GM19023 (cell line): Measurements from ENCODE around the gene SHROOM3.

ENCODE experiments used
- ATAC-seq: cut with Tn5 transposase; IDR thresholded peaks from one replicate; pipeline ENCODE4 v1.9.1; 2021; ENCODE audit warnings: mild to moderate bottlenecking, moderate library complexity; ENCODE audit not compliant: unreplicated experiment

The SHROOM3 gene

DNA sequence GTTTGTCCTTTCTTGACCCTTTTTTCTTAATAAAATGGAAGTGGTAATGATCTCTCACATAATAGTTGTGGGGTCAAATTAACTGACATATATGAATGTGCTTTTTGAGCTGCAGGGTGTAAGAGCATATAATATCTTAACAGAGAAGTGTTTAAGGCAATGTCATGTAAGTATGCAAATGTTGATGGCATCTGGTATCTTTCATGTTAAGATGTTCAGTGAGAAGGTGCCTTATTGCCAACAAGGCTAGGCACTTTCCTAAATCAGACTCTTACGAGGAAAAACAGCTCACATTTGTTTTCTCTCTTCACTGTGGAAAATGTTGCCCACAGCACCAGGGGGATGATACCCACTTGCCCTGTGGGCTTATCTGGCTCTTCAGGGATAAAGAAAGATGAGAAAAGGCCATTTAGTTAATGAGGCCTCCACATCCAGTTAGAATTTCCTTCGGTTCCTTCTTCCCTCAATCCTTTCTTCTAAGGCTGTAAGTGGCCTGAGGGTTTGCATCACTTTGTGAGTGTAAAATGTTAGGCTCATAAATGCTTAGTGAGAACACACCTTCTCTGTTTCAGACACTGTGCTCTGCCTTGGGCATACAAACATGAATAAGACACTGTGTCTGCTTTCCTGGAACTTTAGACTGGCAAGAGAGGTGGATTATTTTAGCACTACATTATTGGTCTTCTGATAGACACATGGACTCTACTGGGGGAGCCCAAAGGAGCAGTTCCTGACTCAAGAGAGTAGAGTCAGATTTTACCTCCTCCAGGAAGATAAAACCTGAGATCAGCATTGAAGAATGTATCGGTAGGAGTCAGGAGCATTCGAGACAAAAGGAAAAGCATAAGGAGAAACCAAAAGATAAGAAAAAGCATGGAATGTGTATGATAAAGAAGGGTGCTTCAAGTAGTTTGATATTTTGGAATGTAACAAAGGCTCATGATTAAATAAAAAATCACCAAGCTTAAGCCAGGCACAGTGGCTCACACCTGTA is 327.4 kb downstream of the SHROOM3 start:
- no peak for ATAC-seq

DNA sequence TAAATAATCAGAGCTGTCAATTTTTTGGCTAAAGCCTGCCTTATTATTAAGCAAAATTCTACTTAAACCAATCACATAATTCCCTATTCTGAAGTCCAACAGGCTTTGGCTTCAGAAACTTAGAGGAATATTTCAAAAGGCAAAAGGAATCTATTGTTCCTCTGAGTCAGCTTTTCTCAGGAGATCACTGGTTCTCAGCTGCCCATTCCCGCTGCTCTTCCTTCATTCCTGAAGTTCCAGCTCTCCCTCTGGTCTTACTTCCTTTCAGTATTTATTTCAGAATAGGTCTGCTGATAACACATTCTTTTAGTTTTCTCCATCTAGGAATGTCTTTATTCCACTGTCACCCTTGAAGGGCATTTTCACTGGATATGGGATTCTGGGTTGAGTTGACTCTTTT is 329.2 kb downstream of the SHROOM3 start:
- no peak for ATAC-seq

DNA sequence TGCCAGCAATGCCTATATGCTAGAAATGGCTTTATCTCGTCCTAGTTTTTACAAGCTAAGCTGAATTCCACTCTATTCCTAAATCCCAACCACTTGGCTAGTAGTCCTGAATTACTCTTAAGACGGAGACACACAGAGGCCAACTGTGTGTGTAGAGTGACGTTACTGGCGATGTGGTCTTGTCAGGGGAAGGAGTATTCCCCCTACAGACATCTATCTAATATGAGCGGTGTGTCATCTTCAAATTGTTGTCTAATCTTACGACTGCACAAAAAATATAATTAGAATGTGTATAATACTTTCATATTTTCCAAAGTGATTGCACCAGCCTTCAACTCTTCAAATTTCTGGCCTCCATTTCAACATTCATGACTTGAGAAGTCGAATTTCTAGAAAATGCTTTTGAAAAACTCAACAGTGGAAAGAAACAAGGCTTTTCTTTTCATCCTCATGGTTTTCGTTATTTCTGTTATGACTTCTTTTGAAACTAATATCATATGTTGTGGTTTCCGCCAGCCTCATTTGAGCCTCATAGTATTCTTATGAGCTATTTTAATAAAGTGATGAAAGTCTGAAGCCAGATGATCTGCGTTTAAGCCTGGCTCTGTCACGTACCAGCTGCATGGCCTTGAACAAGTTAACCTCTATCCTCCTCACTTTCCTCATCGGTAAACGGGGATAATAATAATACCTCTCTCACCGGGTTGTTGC is 330.6 kb downstream of the SHROOM3 start:
- ATAC-seq = peak; percentile 80

DNA sequence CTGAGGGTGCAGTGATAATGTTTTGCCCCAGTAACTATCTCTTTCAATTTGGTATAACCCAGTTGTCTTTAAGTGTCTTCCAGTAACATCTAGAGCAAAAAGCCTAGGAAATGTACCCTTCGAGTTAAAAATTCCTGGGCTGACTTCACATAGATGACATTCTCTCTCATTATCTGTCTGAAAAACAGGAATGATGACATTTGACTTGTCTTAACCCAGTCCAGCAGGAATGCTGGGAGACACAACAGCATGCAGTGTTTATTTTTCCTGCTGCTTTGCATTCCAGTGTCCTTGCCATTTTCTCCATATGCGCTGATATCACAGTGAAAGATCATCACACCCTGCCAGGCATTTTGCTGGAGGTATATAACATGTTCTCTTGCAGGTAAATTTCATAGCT is 333.0 kb downstream of the SHROOM3 start:
- ATAC-seq = no peak

DNA sequence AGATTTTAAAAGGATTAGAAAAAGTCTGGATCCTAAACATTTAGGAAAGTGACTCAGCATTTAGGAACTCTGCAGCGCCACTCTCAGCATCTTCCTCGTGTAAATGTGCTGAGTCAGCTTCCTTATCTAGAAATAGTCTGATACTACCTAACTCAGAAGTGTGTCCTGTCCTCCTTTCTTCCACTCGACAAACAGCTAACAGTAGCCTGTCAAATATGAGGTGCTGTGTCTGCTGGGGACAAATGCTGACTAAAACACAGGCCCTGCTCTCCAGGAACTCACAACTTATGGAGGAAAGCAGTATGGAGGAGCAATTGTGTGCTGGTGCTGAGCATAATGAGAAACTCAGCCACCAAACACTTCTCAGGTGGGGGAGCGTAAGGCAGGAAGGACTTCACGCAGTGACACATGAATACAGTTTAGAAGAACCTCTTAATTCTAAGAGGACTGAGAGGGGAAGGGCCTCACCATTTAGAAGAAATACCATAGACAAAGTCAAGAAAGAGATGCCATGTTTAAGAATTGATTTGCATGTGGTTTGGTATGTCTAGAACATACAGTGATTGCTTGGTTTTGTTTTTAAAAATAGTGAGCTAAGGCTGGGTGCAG is 337.6 kb downstream of the SHROOM3 start:
- ATAC-seq = no peak

DNA sequence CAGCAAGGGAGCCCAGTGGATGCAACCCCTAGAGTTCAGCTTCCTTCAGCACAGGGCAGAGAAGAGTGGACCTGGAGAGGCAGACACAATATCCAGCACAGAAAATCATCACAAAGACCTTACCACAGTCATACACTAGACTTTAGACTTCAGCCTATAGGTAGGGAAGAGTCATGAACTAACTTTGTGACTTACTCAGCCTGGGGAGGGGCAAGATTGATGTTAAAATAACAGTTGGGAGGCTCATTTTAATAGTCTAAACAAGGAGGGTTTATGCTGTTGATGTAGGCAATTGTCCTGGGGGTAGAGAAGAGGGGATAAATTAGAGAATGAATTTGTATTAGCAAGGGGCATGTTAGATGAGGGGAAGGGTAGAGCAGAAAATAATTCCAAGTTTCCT is 338.7 kb downstream of the SHROOM3 start:
- no peak for ATAC-seq

DNA sequence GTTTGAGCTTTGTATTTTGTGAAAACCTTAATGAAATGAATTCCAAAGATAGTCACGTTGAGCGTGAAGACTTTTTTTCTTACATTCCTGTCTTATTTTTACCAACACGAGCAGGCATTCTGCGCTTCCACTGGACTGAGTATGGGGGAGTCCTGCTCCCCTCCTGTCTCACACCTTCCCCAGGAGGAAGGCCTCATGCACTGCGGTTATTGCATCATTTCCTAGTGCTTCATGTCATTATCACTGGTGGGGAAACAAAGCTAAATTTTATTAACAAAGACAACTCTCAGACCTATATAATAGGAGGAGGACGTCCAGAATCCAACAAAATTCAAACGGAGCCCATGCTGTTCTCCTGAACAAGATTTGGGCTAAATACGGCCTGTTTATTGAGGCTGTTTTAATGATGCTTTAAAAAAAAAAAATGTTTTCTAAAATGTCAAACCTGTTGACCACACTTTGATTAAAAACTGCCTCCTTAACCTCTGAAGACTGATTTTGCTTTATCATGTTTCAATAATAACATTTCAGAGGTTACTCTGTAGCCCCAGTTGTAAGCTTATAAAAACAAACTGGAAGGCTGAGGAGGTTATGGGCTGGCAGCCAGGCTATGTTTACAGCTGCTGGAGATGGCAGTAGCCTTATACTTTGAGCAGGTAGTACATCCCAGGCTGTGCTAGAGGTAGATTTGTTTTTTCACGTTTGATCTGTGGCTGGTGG is 344.9 kb downstream of the SHROOM3 start:
- no peak for ATAC-seq

DNA sequence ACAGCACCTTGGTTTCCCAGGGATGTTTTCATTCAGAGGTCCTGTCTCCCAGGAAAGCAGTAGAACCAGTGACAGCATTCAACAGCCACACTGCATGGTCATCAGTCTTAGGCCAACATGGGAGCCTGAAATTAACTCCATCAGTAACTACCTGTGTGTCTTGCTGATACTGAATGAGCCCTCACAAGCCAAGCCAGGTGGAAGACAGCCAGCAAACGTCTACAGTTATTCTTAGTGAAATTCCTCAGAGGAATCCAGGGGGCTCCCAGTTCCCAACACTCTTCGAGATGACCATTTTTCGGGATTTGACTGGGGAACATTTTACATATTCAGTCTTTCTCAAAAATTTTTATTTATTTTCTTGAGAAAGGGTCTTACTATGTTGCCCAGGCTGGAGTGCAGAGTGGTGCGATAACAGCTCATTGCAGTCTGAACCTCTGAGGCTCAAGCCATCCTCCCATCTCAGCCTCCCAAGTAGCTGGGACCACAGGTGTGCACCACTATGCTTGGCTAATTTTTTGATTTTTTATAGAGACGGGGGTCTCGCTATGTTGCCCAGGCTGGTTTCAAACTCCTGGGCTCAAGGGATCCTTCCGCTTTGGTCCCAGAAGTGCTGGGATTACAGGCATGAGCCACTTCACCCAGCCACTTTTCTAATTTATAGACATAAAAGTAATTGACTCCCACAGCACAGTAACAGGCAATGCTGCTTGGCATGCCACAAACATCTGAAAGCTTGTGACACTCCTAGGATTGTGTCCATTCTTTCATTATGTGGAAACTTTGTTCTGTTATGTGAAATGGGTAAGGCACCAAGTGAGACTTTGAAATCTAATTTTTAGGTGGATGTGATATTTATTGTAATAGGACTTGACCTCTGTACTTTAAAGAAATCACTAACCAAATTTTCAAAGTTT is 346.0 kb downstream of the SHROOM3 start:
- ATAC-seq = no peak

DNA sequence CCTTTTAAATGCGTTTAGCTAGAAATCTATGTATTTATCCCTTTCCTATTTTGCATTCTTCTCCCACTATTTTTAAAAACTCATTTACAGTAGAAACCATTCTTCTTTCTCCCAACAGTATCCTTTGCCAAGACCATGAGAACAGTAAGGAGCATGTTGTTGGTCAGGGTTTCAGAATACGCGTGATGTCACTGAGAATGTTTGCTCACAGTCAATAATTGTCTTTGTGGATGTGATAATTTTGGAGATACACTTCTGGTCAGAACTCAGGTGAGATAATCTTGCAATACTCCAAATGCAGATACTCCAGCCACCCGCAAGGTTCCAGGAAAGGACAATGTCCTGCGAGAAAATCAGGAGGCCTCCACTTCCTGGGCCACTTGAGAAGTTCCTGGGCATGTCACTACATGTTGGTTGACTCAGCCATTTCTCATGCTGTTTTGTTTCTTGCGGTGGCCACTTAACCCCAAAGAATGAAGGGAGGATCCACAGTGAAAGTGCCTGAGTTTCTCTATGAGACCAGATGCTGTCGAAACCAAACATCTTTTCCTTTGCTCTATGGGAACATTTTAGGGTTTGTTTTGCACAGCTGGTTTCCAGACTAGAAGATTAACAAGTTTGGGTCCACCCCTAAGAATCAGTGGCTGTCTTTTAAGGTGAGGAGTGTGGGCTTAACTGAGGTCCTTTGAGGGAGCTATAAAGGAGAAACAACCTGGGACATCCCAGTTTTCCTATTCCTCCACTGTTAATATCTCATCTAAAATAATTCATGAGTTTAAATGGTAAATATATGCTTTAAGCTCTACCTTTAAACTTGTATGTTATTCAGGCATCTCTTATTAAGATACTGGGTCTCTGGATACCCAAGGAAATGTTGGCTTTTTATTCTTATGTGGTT is 346.9 kb downstream of the SHROOM3 start:
- ATAC-seq = peak; percentile 72

DNA sequence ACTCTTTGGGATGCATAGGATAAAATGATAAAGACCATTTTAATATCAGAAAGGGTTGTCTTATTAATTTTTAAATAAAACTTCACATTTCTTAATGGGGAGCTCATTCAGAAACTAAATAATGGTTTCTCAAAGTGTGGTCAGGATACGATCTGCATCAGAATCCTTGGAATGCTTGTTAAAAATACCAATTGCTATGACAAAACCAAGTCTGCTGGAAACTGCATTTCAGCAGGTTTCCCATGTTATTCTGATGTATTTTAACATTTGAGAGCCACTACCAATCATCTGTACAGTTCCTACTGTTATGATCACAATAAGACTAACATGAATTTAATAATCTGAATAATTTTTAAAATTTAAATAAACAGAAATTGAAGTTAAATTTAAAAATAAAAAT is 347.8 kb downstream of the SHROOM3 start:
- no peak for ATAC-seq

DNA sequence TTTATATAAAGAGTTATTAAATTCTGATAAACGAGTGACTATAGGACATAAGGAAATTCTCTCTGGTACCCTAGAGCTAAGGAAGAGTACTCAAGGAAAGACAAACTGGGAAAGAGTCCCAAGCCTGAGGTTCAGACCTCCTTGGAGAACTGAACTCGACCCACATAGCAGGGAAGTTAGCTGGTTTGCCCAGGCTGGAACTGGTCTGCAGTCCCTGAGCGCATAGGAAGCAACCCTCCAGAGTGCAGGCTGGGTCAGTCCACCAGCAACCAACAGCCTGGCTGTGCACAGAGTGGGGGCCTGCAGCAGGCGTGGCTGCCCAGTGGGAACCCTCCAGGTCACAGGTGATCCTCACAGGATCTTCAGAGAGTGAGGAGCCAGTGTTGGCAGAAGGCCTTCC is 348.8 kb downstream of the SHROOM3 start:
- ATAC-seq = no peak

DNA sequence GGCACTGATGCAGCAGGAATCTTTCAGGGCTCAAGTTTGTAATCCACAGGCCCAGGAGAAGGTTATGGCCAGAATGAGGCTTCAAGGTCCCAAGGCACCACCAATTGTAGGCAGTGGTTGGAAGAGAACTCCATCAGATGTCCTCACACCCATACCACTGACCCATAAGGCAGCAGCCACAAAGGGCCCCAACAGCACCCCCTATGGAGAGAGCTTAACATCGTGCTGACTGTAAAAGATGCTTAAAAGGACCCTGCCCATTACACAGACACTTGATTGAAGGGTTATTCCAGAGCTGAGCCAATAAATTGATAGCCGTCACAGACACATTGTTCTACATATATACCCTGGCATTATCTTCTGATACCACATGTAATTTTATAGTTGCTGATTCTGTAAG is 349.2 kb downstream of the SHROOM3 start:
- no peak for ATAC-seq

DNA sequence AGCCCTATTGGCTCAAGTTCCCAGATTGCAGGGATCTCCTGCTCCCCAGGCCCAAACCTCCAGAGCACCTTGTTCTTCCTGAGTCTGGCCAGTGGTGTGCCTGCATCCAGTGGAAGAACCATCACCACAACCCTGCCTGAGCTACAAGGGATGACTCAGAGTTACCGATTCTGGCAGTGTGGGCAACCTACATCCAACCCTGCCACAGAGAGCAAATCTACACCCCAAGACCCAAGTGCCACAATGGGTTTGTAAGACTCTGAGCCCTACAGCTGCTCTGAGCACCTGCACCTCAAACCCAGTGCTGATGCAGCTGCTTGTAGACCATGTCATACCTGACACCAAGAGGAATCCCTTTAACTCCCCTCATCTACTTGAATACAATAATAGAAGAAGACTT is 352.9 kb downstream of the SHROOM3 start:
- ATAC-seq = no peak

DNA sequence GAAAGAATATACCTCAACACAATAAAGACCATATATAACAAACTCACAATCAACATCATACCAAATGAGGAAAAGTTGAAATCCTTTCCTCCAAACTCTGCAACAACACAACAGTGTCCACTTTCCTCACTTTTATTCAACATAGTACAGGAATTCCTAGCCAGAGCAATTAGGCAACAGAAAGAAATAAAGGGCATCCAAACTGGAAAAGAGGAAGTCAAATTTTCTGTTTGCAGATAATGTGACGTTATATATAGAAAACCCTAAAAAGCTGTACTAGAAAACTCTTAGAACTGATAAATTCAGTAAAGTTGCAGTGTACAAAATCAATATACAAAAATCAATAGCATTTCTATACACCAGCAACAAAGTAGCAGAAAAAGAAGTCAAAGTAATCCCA is 355.3 kb downstream of the SHROOM3 start:
- ATAC-seq = no peak

DNA sequence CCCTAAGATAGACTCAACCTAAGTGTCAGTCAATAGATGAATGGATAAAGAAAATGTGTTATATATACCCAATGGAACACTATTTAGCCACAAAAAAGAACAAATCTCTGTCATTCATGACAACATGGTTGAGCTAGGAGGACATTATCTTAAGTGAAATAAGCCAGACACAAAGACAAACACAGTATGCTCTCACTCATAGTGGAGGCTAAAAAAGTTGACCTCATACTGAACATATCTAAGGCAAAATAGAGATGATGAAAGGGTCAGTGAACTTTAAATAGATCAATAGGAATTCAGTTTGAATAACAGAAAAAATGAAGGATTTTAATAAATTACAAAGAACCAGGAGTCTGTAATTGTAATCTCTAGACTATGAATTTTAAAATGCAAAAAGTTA is 356.4 kb downstream of the SHROOM3 start:
- no peak for ATAC-seq

DNA sequence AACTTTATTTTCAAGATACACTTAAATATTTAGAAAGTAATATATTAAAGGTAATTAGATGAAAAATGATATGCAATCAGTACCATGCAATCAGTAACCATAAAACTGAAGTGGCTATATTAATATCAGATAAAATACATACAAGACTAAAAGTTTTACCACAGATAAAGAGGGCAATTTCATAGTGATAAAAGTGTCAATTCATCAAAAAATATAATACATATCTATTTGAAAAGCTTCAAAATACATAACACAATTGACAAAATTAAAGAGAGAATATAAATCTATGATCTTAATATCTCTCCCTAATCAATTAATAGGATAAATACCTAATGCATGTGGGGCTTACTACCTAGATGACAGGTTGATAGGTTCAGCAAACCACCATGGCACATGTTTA is 357.4 kb downstream of the SHROOM3 start:
- no peak for ATAC-seq

DNA sequence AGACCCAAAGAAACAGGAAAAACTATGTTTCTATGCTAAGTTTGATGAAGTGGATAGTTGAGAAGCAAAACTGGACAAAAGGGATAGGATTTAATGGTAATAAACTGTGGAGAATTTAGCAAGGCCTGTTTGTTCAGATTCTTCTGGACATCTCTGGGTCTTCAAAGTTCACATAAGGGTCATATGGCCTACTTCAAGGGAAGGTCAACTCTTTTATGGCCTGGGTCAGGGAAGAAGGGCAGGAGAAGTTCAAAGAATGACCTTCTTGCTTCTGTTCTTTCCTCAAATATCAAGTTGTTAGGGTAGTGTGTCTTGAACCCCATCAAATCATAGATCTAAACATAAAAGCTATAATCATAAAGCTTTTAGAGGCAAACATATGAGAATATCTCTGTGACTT is 360.2 kb downstream of the SHROOM3 start:
- no peak for ATAC-seq

DNA sequence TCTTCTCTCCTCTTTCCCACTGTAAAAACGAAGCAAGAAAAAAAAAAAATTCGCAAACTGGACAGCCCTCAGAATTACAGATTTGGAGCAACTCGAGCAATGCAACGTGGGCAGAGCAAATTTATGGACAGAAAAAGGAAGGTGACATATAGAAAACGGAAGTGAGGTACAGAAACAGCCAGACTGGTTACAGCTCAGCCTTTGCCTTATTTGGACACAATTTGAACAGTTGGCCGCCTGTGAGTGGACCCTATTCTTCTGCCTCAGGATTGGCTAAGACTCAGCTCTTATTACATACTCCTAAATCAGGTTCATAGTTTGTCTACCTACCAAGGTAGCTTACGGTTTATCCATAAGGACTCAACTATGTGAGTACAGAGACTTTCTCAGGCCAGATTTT is 364.1 kb downstream of the SHROOM3 start:
- ATAC-seq = no peak

DNA sequence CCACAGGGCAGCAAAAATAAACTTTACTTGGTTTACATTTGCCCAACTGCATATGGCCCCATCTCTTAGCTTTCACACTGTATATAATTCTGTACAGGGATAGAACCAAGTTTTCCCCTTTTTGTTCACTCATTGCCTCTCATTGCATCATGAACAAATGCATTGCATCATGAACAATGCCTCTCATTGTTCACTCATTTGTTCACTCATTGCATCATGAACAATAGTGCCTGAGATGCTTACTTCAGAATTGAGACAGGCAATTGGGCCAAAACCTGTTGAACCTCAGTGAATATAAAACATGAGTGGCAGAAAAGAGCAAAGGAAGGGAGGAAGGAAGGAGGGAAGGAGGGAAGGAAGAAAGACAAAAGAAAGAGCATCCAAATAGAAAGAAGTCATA is 364.7 kb downstream of the SHROOM3 start:
- ATAC-seq = no peak
